ENCODE data around the gene IFRD2.
A peak's percentile ranks its signal among the peaks of the same experiment; 100 is the strongest.

Gene IFRD2

DNA sequence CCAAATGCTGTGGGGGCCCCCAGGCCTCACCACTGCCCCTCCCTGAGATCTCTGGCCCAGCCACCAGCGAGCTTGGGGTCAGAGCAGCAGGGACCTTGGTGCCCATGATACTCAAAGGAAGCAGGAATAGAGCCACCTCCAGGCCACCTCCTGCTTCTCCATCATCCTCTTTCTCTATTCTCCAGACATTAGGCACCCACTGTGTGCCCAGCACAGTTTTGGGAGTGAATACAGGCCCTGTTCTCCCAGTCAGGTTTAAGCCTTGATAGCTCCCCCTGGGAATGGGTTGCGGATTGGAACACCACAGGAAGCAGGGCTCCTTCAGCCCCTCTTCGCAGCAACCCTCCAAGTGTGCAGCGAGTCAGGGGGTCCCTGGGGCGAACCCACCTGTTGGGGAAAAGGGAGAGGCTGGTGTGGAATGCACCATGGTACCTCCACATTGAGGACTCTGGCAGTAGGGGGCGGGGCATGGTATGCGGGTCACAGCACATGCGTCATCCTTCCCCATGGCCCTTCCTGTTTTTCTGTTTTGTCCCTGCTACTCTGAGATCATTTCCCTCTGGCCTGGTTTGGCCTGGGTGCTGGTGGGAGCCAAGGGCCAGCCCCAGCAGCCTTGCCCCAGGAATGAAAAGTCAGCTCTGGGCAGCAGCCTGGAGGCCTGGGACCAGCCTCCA, 37.5 kb downstream of the IFRD2 start:
- peak; percentile 79 for DNase-seq (ENCODE audit: low read depth)
- H3K4me3 ChIP-seq (ENCODE audit: control insufficient read depth, low read depth, low read length): no peak overlapping the region
- TF ChIP-seq, protein P1, sequence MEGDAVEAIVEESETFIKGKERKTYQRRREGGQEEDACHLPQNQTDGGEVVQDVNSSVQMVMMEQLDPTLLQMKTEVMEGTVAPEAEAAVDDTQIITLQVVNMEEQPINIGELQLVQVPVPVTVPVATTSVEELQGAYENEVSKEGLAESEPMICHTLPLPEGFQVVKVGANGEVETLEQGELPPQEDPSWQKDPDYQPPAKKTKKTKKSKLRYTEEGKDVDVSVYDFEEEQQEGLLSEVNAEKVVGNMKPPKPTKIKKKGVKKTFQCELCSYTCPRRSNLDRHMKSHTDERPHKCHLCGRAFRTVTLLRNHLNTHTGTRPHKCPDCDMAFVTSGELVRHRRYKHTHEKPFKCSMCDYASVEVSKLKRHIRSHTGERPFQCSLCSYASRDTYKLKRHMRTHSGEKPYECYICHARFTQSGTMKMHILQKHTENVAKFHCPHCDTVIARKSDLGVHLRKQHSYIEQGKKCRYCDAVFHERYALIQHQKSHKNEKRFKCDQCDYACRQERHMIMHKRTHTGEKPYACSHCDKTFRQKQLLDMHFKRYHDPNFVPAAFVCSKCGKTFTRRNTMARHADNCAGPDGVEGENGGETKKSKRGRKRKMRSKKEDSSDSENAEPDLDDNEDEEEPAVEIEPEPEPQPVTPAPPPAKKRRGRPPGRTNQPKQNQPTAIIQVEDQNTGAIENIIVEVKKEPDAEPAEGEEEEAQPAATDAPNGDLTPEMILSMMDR (conservative IDR thresholded peaks at IDR 0.05; ENCODE audit: control insufficient read depth, insufficient read depth, low read depth, low read length): no peak

GRCh38 chr3:50251220-50251619, 41.0 kb downstream of the IFRD2 start:
- DNase-seq (ENCODE audit: low read depth): peak; percentile 98
- no peak overlapping the region for H3K4me3 ChIP-seq (ENCODE audit: control insufficient read depth, low read depth, low read length)

GRCh38 chr3:50250514-50250913, 41.7 kb downstream of the IFRD2 start:
- H3K4me3 ChIP-seq (ENCODE audit: control insufficient read depth, low read depth, low read length): no peak overlapping the region
- no peak for DNase-seq (ENCODE audit: low read depth)
- TF ChIP-seq, protein P1 (conservative IDR thresholded peaks at IDR 0.05; ENCODE audit: control insufficient read depth, insufficient read depth, low read depth, low read length): no peak

More at GRCh38 chr3:50251220-50251619, 41.0 kb downstream of the IFRD2 start:
- TF ChIP-seq, protein P1 (conservative IDR thresholded peaks at IDR 0.05; ENCODE audit: control insufficient read depth, insufficient read depth, low read depth, low read length): no peak

DNA sequence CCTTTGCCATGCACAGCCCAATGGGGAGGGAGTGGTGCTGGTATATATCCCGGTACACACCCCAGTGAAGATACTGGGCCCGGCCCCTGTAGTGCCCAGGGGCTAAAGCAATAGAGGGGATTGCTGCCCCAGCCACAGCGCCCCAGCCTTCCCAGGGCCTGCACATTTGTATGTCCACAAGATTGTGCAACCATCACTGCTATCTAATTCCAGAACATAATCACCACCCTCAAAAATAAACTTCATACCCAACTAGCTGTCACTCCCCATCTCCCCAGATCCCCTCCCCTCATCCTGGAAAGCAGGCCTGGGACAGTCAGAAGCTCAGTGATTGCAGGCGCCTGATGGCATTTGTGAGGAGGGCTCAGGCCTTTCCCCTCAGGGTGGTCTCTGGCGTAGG, 42.8 kb downstream of the IFRD2 start:
- H3K4me3 ChIP-seq (ENCODE audit: control insufficient read depth, low read depth, low read length): no peak overlapping the region
- DNase-seq (ENCODE audit: low read depth): no peak
- TF ChIP-seq, protein P1 (conservative IDR thresholded peaks at IDR 0.05; ENCODE audit: control insufficient read depth, insufficient read depth, low read depth, low read length): no peak

DNA sequence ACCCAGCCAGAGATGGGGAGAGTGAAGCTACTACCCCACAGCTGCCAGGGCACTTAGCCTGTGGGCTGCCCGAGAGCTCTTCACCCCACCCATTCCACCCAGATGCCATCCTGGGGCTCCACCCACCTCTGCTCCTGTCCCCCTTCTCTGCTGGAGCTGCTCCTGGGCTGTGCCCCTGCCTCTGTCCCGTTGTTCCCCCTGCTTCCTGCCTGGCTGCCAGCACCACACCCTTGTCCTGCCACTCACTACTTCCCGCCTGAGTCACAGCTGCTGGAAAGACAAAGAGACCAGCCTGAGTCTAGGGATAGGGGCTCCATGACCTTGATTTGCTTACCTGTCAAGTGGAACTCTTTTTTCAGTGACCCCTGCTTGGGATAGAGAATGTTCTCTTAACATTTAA, 43.8 kb downstream of the IFRD2 start:
- TF ChIP-seq, protein P1 (conservative IDR thresholded peaks at IDR 0.05; ENCODE audit: control insufficient read depth, insufficient read depth, low read depth, low read length): no peak
- H3K4me3 ChIP-seq (ENCODE audit: control insufficient read depth, low read depth, low read length): no peak overlapping the region
- peak; percentile 46 for DNase-seq (ENCODE audit: low read depth)

DNA sequence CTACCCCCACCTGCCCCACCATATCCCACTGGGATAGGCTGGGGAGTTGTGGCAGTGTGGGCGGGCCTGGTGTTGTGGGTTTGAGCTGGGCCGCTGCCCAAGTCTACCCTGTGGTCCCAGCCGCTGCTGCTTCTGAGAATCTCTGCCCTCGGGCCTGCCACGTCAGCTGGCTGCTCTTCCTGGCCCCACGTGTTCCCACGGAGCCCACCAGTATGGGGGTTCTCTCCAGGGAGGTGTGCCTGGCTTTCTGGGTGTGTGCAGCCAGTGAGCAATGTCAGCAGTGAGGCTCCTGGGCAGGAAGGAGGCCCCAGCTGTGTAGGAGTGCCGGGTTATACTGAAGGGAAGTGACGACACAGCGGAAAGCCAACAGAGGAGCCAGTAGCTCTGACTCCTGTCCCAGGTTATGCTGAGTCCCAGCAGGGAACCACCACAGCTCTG, 45.7 kb downstream of the IFRD2 start:
- H3K4me3 ChIP-seq (ENCODE audit: control insufficient read depth, low read depth, low read length): no peak overlapping the region
- peak; percentile 96 for DNase-seq (ENCODE audit: low read depth)
- TF ChIP-seq, protein P1 (conservative IDR thresholded peaks at IDR 0.05; ENCODE audit: control insufficient read depth, insufficient read depth, low read depth, low read length): no peak

Measured in fibroblast of mammary gland (primary cell).